GM12874 (cell line): ENCODE measurements around the gene PCED1A.

Experiments
- CTCF ChIP-seq: IDR thresholded peaks from 2 replicates; pipeline ENCODE4 v1.5.1; 2011; ENCODE audit warnings: low read depth, mild to moderate bottlenecking, control low read depth, low read length, moderate library complexity; ENCODE audit not compliant: insufficient read depth

Gene PCED1A

GRCh38 chr20:2840138-2840966 is at the start of gene PCED1A, which contains the start of gene VPS16:
TSS of gene PCED1A (minus strand) at chr20:2840655. CDS start at chr20:2839912, 743 bp downstream.
TSS of gene VPS16 (plus strand) at chr20:2840745. CDS start at chr20:2840775, 30 bp downstream.
- TF ChIP-seq CTCF: no peak

- no peak for TF ChIP-seq CTCF
These were observed 49.3 kb upstream of the PCED1A start for GRCh38 chr20:2889797-2890196.

GRCh38 chr20:2889209-2889608 is 48.8 kb upstream of the PCED1A start:
- no peak for TF ChIP-seq CTCF

GRCh38 chr20:2888224-2888955 is 47.9 kb upstream of the PCED1A start:
- no peak for TF ChIP-seq CTCF

GRCh38 chr20:2887715-2888114 is 47.3 kb upstream of the PCED1A start:
- TF ChIP-seq CTCF: no peak

- TF ChIP-seq CTCF: no peak
These were observed 43.5 kb upstream of the PCED1A start for GRCh38 chr20:2883726-2884637.
